K562 (cell line): ENCODE measurements around the gene DSC1. TPM values are rescaled to one million over a fixed set of nuclear protein-coding genes. Genes with fewer than 3 reads are reported as not detected.

Source experiments
- ATAC-seq: fragments of 200-7000 bp; cut with Tn5 transposase; 3 replicates; pipeline ENCODE4 v1.9.1; 2020; ENCODE audit warnings: moderate library complexity
- BruUV-seq: library from RNA; stranded (reverse); fragments of 400-500 nt; replicated peaks from 2 replicates; lab custom pipeline; 2021; lab: Mats Ljungman, UMichigan
- CTCF ChIA-PET: fragments of 300-600 bp; formaldehyde crosslinking; extraction: SDS; loops from one replicate; lab custom pipeline; 2021; ENCODE audit warnings: low intra/inter-chr PET ratio; lab: Yijun Ruan, JAX
- POLR2A ChIA-PET: fragments of 300-600, 350-650 bp; sonication (Branson Sonifier 250); formaldehyde crosslinking; extraction: SDS; loops from one replicate; lab custom pipeline; 2021; ENCODE audit warnings: antibody characterized with exemption, inconsistent platforms; lab: Yijun Ruan, JAX
- DNase-seq, 4 experiments: peaks; one replicate each; pipeline versions ENCODE4 v3.0.0 to v3.0.0-alpha.2; 2011 to 2018; ENCODE audit warnings: low spot score in 3 of 4, mixed read lengths in 3 of 4; ENCODE audit errors: extremely low read depth in 1 of 4
- FAIRE-seq: peaks from 2 replicates; lab custom pipeline; 2011; peaks lifted over from hg19 to GRCh38; lab: Jason Lieb, UNC
- H2AFZ ChIP-seq: 2 replicates; pipeline ENCODE4 v1.6.0; 2011; ENCODE audit warnings: low read depth, low read length, control low read depth, inconsistent platforms
- H3K27ac ChIP-seq: fragments of 200-600 bp; 3 replicates; pipeline ENCODE4 v1.8.0; 2011; ENCODE audit warnings: low read depth, mild to moderate bottlenecking, control low read depth, inconsistent platforms, low read length, moderate library complexity, mixed read lengths; ENCODE audit errors: extremely low read depth
- H3K27me3 ChIP-seq, 2 experiments: fragments of 300-600 bp in 1 of 2; 2 replicates in 1 of 2; 3 replicates in 1 of 2; pipeline versions ENCODE4 v1.6.0 to v1.8.0; 2011; ENCODE audit warnings: inconsistent platforms in 2 of 2, low read length in 2 of 2, mild to moderate bottlenecking in 1 of 2, mixed read lengths in 1 of 2, moderate library complexity in 1 of 2; ENCODE audit not compliant: control insufficient read depth in 2 of 2, insufficient read depth in 2 of 2
- H3K36me3 ChIP-seq: fragments of 300-600 bp; 3 replicates; pipeline ENCODE4 v1.8.0; 2011; ENCODE audit warnings: mild to moderate bottlenecking, low read length, inconsistent platforms; ENCODE audit not compliant: control insufficient read depth, insufficient read depth
- H3K4me1 ChIP-seq, 2 experiments: fragments of 200-600 bp in 1 of 2; replicated peaks in 1 of 2; 2 replicates in 1 of 2; 3 replicates in 1 of 2; pipeline versions ENCODE4 v1.5.1 to v1.8.0; 2011; ENCODE audit warnings: inconsistent platforms in 2 of 2, low read length in 2 of 2, mild to moderate bottlenecking in 1 of 2, mixed read lengths in 1 of 2, moderate library complexity in 1 of 2; ENCODE audit not compliant: control insufficient read depth in 2 of 2, insufficient read depth in 2 of 2
- H3K4me2 ChIP-seq: 2 replicates; pipeline ENCODE4 v1.6.1; 2011; ENCODE audit warnings: low read length, control low read depth, inconsistent platforms, mixed read lengths; ENCODE audit not compliant: insufficient read depth
- H3K4me3 ChIP-seq: fragments of 200-600 bp; sonication (generic), shearing (Covaris generic); 2 replicates; pipeline ENCODE4 v1.5.1; 2016; ENCODE audit warnings: control low read depth, inconsistent platforms
- H3K79me2 ChIP-seq: fragments of 200-600 bp; 3 replicates; pipeline ENCODE4 v1.8.0; 2011; ENCODE audit warnings: low read length, inconsistent platforms; ENCODE audit not compliant: control insufficient read depth, insufficient read depth
- H3K9ac ChIP-seq, 2 experiments: 2 replicates each; pipeline versions ENCODE4 v1.6.0 to v1.6.1; 2011; ENCODE audit warnings: low read depth in 2 of 2, low read length in 2 of 2, control low read depth in 1 of 2, inconsistent platforms in 1 of 2, mild to moderate bottlenecking in 1 of 2, mixed read lengths in 1 of 2; ENCODE audit not compliant: insufficient read depth in 1 of 2
- H3K9me1 ChIP-seq: one replicate; pipeline ENCODE4 v1.6.0; 2011; ENCODE audit warnings: inconsistent platforms, mild to moderate bottlenecking, low read length, moderate library complexity; ENCODE audit not compliant: control insufficient read depth, insufficient read depth
- H3K9me3 ChIP-seq: replicated peaks from 2 replicates; pipeline ENCODE4 v1.5.1; 2011; ENCODE audit warnings: low read depth, low read length, inconsistent platforms; ENCODE audit not compliant: control insufficient read depth, insufficient read depth
- H4K20me1 ChIP-seq: replicated peaks from 2 replicates; pipeline ENCODE4 v1.6.1; 2011; ENCODE audit warnings: low read length, inconsistent platforms, mixed read lengths; ENCODE audit not compliant: control insufficient read depth, insufficient read depth
- CHCHD3 ChIP-seq: fragments of 250-450 bp; sonication (Bioruptor Pico); IDR thresholded peaks from 2 replicates; pipeline ENCODE4 v2.1.2; 2022; ENCODE audit warnings: mild to moderate bottlenecking
- NFIC ChIP-seq: fragments of 450-650 bp; IDR thresholded peaks from 2 replicates; pipeline ENCODE4 v1.6.1; 2017; ENCODE audit warnings: mild to moderate bottlenecking, inconsistent platforms
- NFIX ChIP-seq: fragments of 250-450 bp; sonication (Bioruptor Pico); IDR thresholded peaks from 2 replicates; pipeline ENCODE4 v1.4.0; 2020; ENCODE audit warnings: low read depth, mild to moderate bottlenecking, moderate library complexity
- ZNF174 ChIP-seq: fragments of 250-450 bp; sonication (Bioruptor Pico); IDR thresholded peaks from 2 replicates; pipeline ENCODE4 v1.4.0; 2020; ENCODE audit warnings: mild to moderate bottlenecking
- WGBS: fragments of 100-300 bp; shearing (Covaris generic); methylation state at CpG from one replicate; pipeline ENCODE4 v1.1.6; 2016; ENCODE audit warnings: low coverage, mixed read lengths; ENCODE audit not compliant: insufficient coverage; ENCODE audit errors: missing lambda C conversion rate; 5-methylcytosine and 5-hydroxymethylcytosine counted together
- in situ Hi-C: fragments of 300-500 bp; cut with MboI; formaldehyde crosslinking; loops from 4 replicates; pipeline ENCODE4 v1.15.0; 2018; ENCODE audit warnings: inconsistent platforms, mixed read lengths
- intact Hi-C: fragments of 100-400 bp; cut with micrococcal nuclease; formaldehyde crosslinking; loops from 2 replicates; pipeline ENCODE4 v1.14.2; 2022
- polyA plus RNA-seq, 8 experiments: library from polyadenylated mRNA; depleted of rRNA in 4 of 8; stranded (reverse) in 5 of 8; unstranded in 3 of 8; fragments of >200 nt; fragmentation: Nextera tagmentation in 2 of 8; fragmentation: Illumina TruSeq in 1 of 8; extraction: Ambion mirVana in 2 of 8; extraction: Trizol in 1 of 8; gene quantifications; 2 replicates each; pipeline versions ENCODE4 v1.2.1 to v1.2.3, GENCODE V29; 2011 to 2014; ENCODE audit warnings: inconsistent platforms in 1 of 8, missing spikeins in 1 of 8
- total RNA-seq, 7 experiments: library from RNA; depleted of rRNA in 6 of 7; stranded (reverse); fragments of >200 nt in 6 of 7; fragmentation: Illumina TruSeq in 2 of 7; extraction: Trizol in 2 of 7; gene quantifications; 2 replicates each; pipeline versions ENCODE4 v1.2.1 to v1.2.3, GENCODE V29; 2011 to 2021; ENCODE audit warnings: low replicate concordance in 1 of 7
- TF ChIP-seq, protein P1 (sequence below): sonication (generic); formaldehyde crosslinking; IDR thresholded peaks from 2 replicates; pipeline ENCODE4 v1.9.0; 2022; ENCODE audit warnings: mild to moderate bottlenecking, missing genetic modification reagents

The DSC1 gene
- total and polyA plus RNA-seq, 9 of the 15 experiments (the other 6 are each of a cell fraction or from before 2014, with no cell fraction given), result 0.04 to 0.07 (median 0.05) TPM; not detected in 4

- TF ChIP-seq ZNF174 (no peak), CHCHD3 (CRISPR knock-in tag) (no peak)
Observed at GRCh38 chr18:31206071-31206470, 43.4 kb upstream of the DSC1 start (continued).

DNA sequence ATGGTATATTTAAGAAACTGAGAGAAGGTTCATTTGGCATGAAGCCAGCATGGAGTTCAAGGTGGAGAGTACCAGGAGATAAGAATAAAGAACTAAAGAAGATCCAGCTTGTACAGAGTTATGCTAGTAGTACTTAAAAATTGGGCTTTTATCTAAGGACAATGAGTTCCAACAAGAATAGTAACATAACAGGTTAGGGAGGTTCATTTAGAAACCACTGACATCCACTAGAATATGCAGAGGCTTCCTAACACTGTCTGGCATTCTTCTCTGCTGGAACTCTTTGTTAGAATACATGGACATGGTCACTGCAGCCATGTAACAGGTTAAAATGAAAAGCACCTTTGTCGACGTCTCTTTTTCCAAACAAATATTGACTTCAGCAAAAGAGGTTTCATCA is 42.6 kb upstream of the DSC1 start:
- Histone ChIP-seq H3K27ac (no peak overlapping the region), H3K4me3 (no peak overlapping the region), H3K9ac (no peak overlapping the region)
- CTCF ChIA-PET, result no interaction called here
- WGBS, result 21% methylated on average over 2 of the region's 2 CpGs
- no TSS peak for BruUV-seq
- peak; percentile 81 for TF ChIP-seq NFIC
- TF ChIP-seq, protein P1, sequence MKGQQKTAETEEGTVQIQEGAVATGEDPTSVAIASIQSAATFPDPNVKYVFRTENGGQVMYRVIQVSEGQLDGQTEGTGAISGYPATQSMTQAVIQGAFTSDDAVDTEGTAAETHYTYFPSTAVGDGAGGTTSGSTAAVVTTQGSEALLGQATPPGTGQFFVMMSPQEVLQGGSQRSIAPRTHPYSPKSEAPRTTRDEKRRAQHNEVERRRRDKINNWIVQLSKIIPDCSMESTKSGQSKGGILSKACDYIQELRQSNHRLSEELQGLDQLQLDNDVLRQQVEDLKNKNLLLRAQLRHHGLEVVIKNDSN (CRISPR knock-in tag), result no peak
- peak; percentile 34; the same call in 1 of the 2 replicates for TF ChIP-seq NFIX (CRISPR knock-in tag)
- TF ChIP-seq CHCHD3 (CRISPR knock-in tag), result no peak
- TF ChIP-seq, all 486 proteins: peak for 2
- no peak for FAIRE-seq
- in situ Hi-C loops (no loop called here), intact Hi-C loops (no loop called here)
- ATAC-seq, result no peak
- H3K27me3 ChIP-seq, result no peaks in the 10 kb centered on the region
- H3K4me1 ChIP-seq, result peaks cover 4 to 6% of the 10 kb centered on the region in 2 experiments; a peak in 3 of 5 replicates
- H3K9me1 ChIP-seq, result no peaks in the 10 kb centered on the region
- H2AFZ ChIP-seq, result no peak overlapping the region
- H3K9me3 ChIP-seq, result no peaks in the 10 kb centered on the region
- no peaks in the 10 kb centered on the region for H3K79me2 ChIP-seq
- no peaks in the 10 kb centered on the region for H4K20me1 ChIP-seq
- no peak overlapping the region for H3K4me2 ChIP-seq
- no peak for DNase-seq
- no peaks in the 10 kb centered on the region for H3K36me3 ChIP-seq
- POLR2A ChIA-PET, result no interaction called here
